GM12891 (cell line): Measurements from ENCODE around the gene VPS13C.

Experiments
- DNase-seq: peaks from one replicate; pipeline ENCODE4 v3.0.0; 2011; ENCODE audit warnings: low spot score; ENCODE audit not compliant: insufficient read length
- FAIRE-seq: peaks from 2 replicates; lab custom pipeline; 2011; peaks lifted over from hg19 to GRCh38; lab: Jason Lieb, UNC
- PAX5 ChIP-seq: IDR thresholded peaks from 2 replicates; pipeline ENCODE4 v1.6.1; 2011; ENCODE audit warnings: low read length, moderate library complexity, mild to moderate bottlenecking; ENCODE audit not compliant: insufficient read depth, severe bottlenecking
- POLR2A ChIP-seq: IDR thresholded peaks from 2 replicates; pipeline ENCODE4 v1.6.1; 2011; ENCODE audit warnings: low read depth, low read length, control low read depth
- POLR2AphosphoS5 ChIP-seq: IDR thresholded peaks from 2 replicates; pipeline ENCODE4 v1.6.1; 2011; ENCODE audit warnings: low read depth, low read length, control low read depth
- POU2F2 ChIP-seq: IDR thresholded peaks from 2 replicates; pipeline ENCODE4 v1.6.1; 2011; ENCODE audit warnings: low read depth, mild to moderate bottlenecking, control low read depth, low read length, moderate library complexity
- SPI1 ChIP-seq: IDR thresholded peaks from 2 replicates; pipeline ENCODE4 v1.6.1; 2011; ENCODE audit warnings: low read depth, low read length, control low read depth
- TAF1 ChIP-seq: IDR thresholded peaks from 2 replicates; pipeline ENCODE4 v1.6.1; 2011; ENCODE audit warnings: low read depth, low read length, control low read depth

Gene VPS13C

GRCh38 chr15:61828860-61829513 lies 231.3 kb downstream of the VPS13C start:
- no peak for TF ChIP-seq SPI1
- TF ChIP-seq TAF1, result no peak
- no peak for TF ChIP-seq POU2F2
- no peak for TF ChIP-seq POLR2AphosphoS5
- TF ChIP-seq POLR2A, result no peak
- TF ChIP-seq PAX5, result no peak
- DNase-seq (no peak), FAIRE-seq (no peak)

- TF ChIP-seq POLR2AphosphoS5 (no peak), POLR2A (no peak), PAX5 (no peak), SPI1 (no peak), POU2F2 (no peak), TAF1 (no peak)
- FAIRE-seq (no peak), DNase-seq (no peak)
Observed at GRCh38 chr15:61828008-61828407, 232.2 kb downstream of the VPS13C start.

- no peak for FAIRE-seq
- no peak for DNase-seq
- TF ChIP-seq POLR2A, result no peak
- TF ChIP-seq PAX5, result no peak
- no peak for TF ChIP-seq SPI1
- TF ChIP-seq TAF1, result no peak
- no peak for TF ChIP-seq POLR2AphosphoS5
- TF ChIP-seq POU2F2, result no peak
Observed at GRCh38 chr15:61827131-61827530, 233.1 kb downstream of the VPS13C start.

- DNase-seq (no peak), FAIRE-seq (no peak)
- TF ChIP-seq SPI1, result no peak
- no peak for TF ChIP-seq PAX5
- no peak for TF ChIP-seq POLR2AphosphoS5
- no peak for TF ChIP-seq POLR2A
- TF ChIP-seq TAF1, result no peak
- TF ChIP-seq POU2F2, result no peak
Observed at GRCh38 chr15:61824291-61824690, 236.0 kb downstream of the VPS13C start.

GRCh38 chr15:61822511-61822910 lies 237.7 kb downstream of the VPS13C start:
- DNase-seq (no peak), FAIRE-seq (no peak)
- no peak for TF ChIP-seq POU2F2
- no peak for TF ChIP-seq SPI1
- no peak for TF ChIP-seq POLR2AphosphoS5

GRCh38 chr15:61820951-61821350 lies 239.3 kb downstream of the VPS13C start:
- DNase-seq (no peak), FAIRE-seq (no peak)

GRCh38 chr15:61820212-61820611 lies 240.0 kb downstream of the VPS13C start:
- no peak for DNase-seq
- no peak for FAIRE-seq
- TF ChIP-seq POLR2AphosphoS5, result no peak
- TF ChIP-seq POU2F2, result no peak
- TF ChIP-seq SPI1, result no peak
- no peak for TF ChIP-seq POLR2A
- no peak for TF ChIP-seq PAX5
- no peak for TF ChIP-seq TAF1

More at GRCh38 chr15:61820951-61821350, 239.3 kb downstream of the VPS13C start:
- TF ChIP-seq PAX5, result no peak
- no peak for TF ChIP-seq SPI1
- TF ChIP-seq POLR2AphosphoS5, result no peak
- TF ChIP-seq POLR2A, result no peak
- no peak for TF ChIP-seq POU2F2
- TF ChIP-seq TAF1, result no peak

- DNase-seq (no peak), FAIRE-seq (no peak)
- TF ChIP-seq POU2F2 (no peak), PAX5 (no peak), POLR2A (no peak), SPI1 (no peak), POLR2AphosphoS5 (no peak), TAF1 (no peak)
Observed at GRCh38 chr15:61819386-61819785, 240.9 kb downstream of the VPS13C start.

- DNase-seq (no peak), FAIRE-seq (no peak)
- TF ChIP-seq TAF1 (no peak), SPI1 (no peak), POLR2A (no peak), POLR2AphosphoS5 (no peak), PAX5 (no peak), POU2F2 (no peak)
Observed at GRCh38 chr15:61818801-61819200, 241.4 kb downstream of the VPS13C start.

GRCh38 chr15:61816856-61817255 lies 243.4 kb downstream of the VPS13C start:
- DNase-seq, result no peak
- FAIRE-seq, result no peak
- TF ChIP-seq TAF1 (no peak), POLR2AphosphoS5 (no peak), SPI1 (no peak), POLR2A (no peak), PAX5 (no peak), POU2F2 (no peak)
